SK-N-SH treated with all-trans-retinoic acid at 6 μM for 48 hours (cell line): Measurements from ENCODE around the gene XRCC3.

Source experiments
- ATAC-seq: fragments of 200-7000 bp; cut with Tn5 transposase; 3 replicates; pipeline ENCODE4 v1.9.1; 2020; ENCODE audit warnings: mild to moderate bottlenecking, moderate library complexity
- ARNTL ChIP-seq: fragments of 450-650 bp; formaldehyde crosslinking; IDR thresholded peaks from 2 replicates; pipeline ENCODE4 v1.5.0; 2020; ENCODE audit warnings: low read depth, mild to moderate bottlenecking, moderate library complexity, borderline replicate concordance
- BACH2 ChIP-seq: fragments of 250-450 bp; sonication (Bioruptor Pico); IDR thresholded peaks from 2 replicates; pipeline ENCODE4 v1.9.0; 2021; ENCODE audit warnings: mild to moderate bottlenecking, borderline replicate concordance
- CREB5 ChIP-seq: fragments of 250-450 bp; sonication (Bioruptor Pico); IDR thresholded peaks from 2 replicates; pipeline ENCODE4 v1.5.1; 2020; ENCODE audit warnings: low read depth, mild to moderate bottlenecking, moderate library complexity
- CSDC2 ChIP-seq: fragments of 250-450 bp; sonication (Bioruptor Pico); IDR thresholded peaks from 2 replicates; pipeline ENCODE4 v1.5.0; 2020; ENCODE audit warnings: mild to moderate bottlenecking, moderate library complexity
- ISL1 ChIP-seq: fragments of 250-450 bp; sonication (Bioruptor Pico); IDR thresholded peaks from 2 replicates; pipeline ENCODE4 v2.1.2; 2022; ENCODE audit warnings: mild to moderate bottlenecking, moderate library complexity
- OSR1 ChIP-seq: fragments of 250-450 bp; sonication (Bioruptor Pico); IDR thresholded peaks from 2 replicates; pipeline ENCODE4 v1.8.0; 2022; ENCODE audit warnings: moderate library complexity, mild to moderate bottlenecking, inconsistent platforms
- PPARA ChIP-seq: fragments of 250-450 bp; sonication (Bioruptor Pico); IDR thresholded peaks from 2 replicates; pipeline ENCODE4 v1.5.0; 2020; ENCODE audit warnings: mild to moderate bottlenecking, borderline replicate concordance
- RARB ChIP-seq: fragments of 250-450 bp; sonication (Bioruptor Pico); IDR thresholded peaks from 2 replicates; pipeline ENCODE4 v1.8.0; 2021; ENCODE audit warnings: mild to moderate bottlenecking, moderate library complexity
- SNAI2 ChIP-seq: fragments of 250-450 bp; sonication (Bioruptor Pico); IDR thresholded peaks from 2 replicates; pipeline ENCODE4 v1.5.0; 2020; ENCODE audit warnings: mild to moderate bottlenecking, moderate library complexity
- TCF4 ChIP-seq: fragments of 250-450 bp; sonication (Bioruptor Pico); IDR thresholded peaks from 2 replicates; pipeline ENCODE4 v1.8.0; 2021; ENCODE audit warnings: mild to moderate bottlenecking, moderate library complexity, borderline replicate concordance
- TOX ChIP-seq: fragments of 250-450 bp; sonication (Bioruptor Pico); IDR thresholded peaks from 2 replicates; pipeline ENCODE4 v1.8.0; 2021; ENCODE audit warnings: mild to moderate bottlenecking, moderate library complexity, borderline replicate concordance
- TSHZ2 ChIP-seq: fragments of 250-450 bp; sonication (Bioruptor Pico); IDR thresholded peaks from 2 replicates; pipeline ENCODE4 v1.5.0; 2020; ENCODE audit warnings: mild to moderate bottlenecking, moderate library complexity
- ZC3H10 ChIP-seq: fragments of 250-450 bp; sonication (Bioruptor Pico); IDR thresholded peaks from 2 replicates; pipeline ENCODE4 v1.5.1; 2021; ENCODE audit warnings: mild to moderate bottlenecking, moderate library complexity
- ZFP3 ChIP-seq: fragments of 250-450 bp; sonication (Bioruptor Pico); IDR thresholded peaks from 2 replicates; pipeline ENCODE4 v1.5.0; 2020; ENCODE audit warnings: mild to moderate bottlenecking, moderate library complexity
- ZFP30 ChIP-seq: fragments of 450-650 bp; formaldehyde crosslinking; IDR thresholded peaks from 2 replicates; pipeline ENCODE4 v1.5.0; 2022; ENCODE audit warnings: mild to moderate bottlenecking, moderate library complexity
- ZNF565 ChIP-seq: fragments of 450-650 bp; formaldehyde crosslinking; conservative IDR thresholded peaks from 2 replicates; pipeline ENCODE4 v1.5.0; 2020; ENCODE audit warnings: low read depth, mild to moderate bottlenecking, moderate library complexity
- ZNF70 ChIP-seq: fragments of 450-650 bp; formaldehyde crosslinking; IDR thresholded peaks from 2 replicates; pipeline ENCODE4 v1.5.0; 2020; ENCODE audit warnings: mild to moderate bottlenecking, moderate library complexity
- TF ChIP-seq, protein P1 (sequence below): fragments of 250-450 bp; sonication (Bioruptor Pico); IDR thresholded peaks from 2 replicates; pipeline ENCODE4 v1.5.1; 2021; ENCODE audit warnings: mild to moderate bottlenecking, moderate library complexity
- TF ChIP-seq, protein P2 (sequence below): fragments of 250-450 bp; sonication (Bioruptor Pico); IDR thresholded peaks from 2 replicates; pipeline ENCODE4 v1.8.0; 2020; ENCODE audit warnings: mild to moderate bottlenecking, moderate library complexity, borderline replicate concordance

XRCC3 gene

GRCh38 chr14:103732868-103733620, 17.8 kb upstream of the XRCC3 start:
- TF ChIP-seq, protein P1, sequence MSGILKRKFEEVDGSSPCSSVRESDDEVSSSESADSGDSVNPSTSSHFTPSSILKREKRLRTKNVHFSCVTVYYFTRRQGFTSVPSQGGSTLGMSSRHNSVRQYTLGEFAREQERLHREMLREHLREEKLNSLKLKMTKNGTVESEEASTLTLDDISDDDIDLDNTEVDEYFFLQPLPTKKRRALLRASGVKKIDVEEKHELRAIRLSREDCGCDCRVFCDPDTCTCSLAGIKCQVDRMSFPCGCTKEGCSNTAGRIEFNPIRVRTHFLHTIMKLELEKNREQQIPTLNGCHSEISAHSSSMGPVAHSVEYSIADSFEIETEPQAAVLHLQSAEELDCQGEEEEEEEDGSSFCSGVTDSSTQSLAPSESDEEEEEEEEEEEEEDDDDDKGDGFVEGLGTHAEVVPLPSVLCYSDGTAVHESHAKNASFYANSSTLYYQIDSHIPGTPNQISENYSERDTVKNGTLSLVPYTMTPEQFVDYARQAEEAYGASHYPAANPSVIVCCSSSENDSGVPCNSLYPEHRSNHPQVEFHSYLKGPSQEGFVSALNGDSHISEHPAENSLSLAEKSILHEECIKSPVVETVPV (CRISPR knock-in tag) = no peak
- TF ChIP-seq SNAI2 (CRISPR knock-in tag) (no peak), PPARA (CRISPR knock-in tag) (no peak)
- ATAC-seq = no peak

DNA sequence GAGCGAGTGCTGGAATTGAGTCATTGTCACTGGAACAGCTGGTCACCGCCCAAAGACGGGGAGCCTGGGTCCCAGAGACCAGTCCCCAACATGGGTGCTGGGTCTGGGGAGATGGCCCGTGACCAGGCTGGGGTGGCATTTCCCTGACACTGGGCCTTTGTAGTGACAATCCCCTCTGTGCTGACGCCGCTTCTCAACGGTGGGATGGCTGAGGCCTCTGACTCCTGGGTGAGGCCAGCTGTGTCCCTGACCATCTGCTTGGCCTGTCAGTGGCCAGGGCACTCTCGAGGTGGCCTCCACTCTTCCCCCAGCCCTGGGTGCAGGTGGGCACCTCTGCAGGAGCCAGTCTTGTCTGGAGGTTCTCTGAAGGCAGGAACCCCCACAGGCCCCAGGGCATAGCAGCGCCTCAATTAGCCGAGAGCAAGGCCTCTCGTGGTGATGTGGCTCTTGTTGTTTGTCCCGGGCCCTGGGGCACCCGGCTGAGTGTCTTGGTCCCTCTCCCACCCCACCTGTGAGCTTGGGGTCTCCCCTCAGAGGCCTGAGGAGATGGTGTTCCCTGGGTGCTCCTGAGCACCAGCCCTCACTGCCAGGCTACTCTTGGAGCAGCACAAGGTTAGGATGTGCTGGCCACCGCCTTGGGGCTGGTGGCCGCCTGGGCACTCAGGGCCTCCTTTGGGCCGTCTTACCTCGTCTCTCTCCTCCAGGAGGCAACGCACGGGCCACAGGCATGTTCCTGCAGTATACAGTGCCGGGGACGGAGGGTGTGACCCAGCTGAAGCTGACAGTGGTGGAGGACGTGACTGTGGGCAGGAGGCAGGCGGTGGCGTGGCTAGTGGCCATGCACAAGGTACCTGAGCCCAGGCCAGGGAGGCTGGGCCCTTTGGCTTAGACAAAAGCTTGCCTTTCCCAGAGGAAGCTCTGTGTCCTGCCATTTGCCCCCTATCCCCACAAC, 16.9 kb upstream of the XRCC3 start:
- ATAC-seq = no peak
- TF ChIP-seq ARNTL (CRISPR knock-in tag) = no peak
- TF ChIP-seq SNAI2 (CRISPR knock-in tag) = no peak
- TF ChIP-seq, protein P1 (CRISPR knock-in tag) = no peak
- no peak for TF ChIP-seq ZNF565 (CRISPR knock-in tag)
- no peak for TF ChIP-seq BACH2

GRCh38 chr14:103731481-103731880, 16.2 kb upstream of the XRCC3 start:
- ATAC-seq = no peak
- TF ChIP-seq CREB5 (CRISPR knock-in tag) (no peak), RARB (CRISPR knock-in tag) (no peak), TCF4 (CRISPR knock-in tag) (no peak)

DNA sequence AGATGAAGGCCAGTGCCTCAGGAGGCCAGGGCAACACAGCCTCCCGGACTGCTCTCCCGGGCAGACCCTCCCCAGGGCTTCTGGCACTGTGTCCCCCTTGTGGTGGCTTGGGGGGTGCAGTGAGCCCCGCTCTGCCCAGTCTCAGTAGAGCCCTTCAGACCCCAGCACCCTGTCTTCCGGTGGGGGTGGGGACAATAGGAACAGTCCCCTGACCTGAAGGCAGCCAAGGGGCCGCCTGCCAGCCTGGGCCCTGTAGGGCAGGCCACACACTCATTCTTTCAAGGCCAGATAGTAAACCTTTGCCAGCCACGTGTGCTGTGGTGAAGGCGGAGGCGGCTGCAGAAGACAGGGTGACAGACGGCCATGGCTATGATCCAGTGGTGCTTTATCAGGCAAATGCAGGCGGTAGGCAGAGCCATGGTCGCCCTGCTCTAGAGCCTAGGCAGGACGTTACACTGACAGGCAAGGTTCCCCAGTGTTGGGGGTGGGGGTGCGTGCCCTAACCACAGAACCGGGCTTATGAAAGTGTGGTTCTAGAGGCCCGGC, 15.3 kb upstream of the XRCC3 start:
- no peak; the same call in 2 of the 3 replicates for ATAC-seq
- no peak for TF ChIP-seq ISL1 (CRISPR knock-in tag)
- TF ChIP-seq CREB5 (CRISPR knock-in tag) = no peak
- no peak for TF ChIP-seq RARB (CRISPR knock-in tag)
- no peak for TF ChIP-seq TOX (CRISPR knock-in tag)
- no peak for TF ChIP-seq ARNTL (CRISPR knock-in tag)
- no peak for TF ChIP-seq ZFP30 (CRISPR knock-in tag)
- TF ChIP-seq TSHZ2 (CRISPR knock-in tag) = no peak
- TF ChIP-seq ZC3H10 (CRISPR knock-in tag) = no peak
- TF ChIP-seq BACH2 = no peak
- TF ChIP-seq CSDC2 = no peak
- TF ChIP-seq OSR1 (CRISPR knock-in tag) = no peak
- no peak for TF ChIP-seq ZNF70
- TF ChIP-seq, protein P1 (CRISPR knock-in tag) = no peak
- TF ChIP-seq ZFP3 (CRISPR knock-in tag) = no peak
- TF ChIP-seq, protein P2, sequence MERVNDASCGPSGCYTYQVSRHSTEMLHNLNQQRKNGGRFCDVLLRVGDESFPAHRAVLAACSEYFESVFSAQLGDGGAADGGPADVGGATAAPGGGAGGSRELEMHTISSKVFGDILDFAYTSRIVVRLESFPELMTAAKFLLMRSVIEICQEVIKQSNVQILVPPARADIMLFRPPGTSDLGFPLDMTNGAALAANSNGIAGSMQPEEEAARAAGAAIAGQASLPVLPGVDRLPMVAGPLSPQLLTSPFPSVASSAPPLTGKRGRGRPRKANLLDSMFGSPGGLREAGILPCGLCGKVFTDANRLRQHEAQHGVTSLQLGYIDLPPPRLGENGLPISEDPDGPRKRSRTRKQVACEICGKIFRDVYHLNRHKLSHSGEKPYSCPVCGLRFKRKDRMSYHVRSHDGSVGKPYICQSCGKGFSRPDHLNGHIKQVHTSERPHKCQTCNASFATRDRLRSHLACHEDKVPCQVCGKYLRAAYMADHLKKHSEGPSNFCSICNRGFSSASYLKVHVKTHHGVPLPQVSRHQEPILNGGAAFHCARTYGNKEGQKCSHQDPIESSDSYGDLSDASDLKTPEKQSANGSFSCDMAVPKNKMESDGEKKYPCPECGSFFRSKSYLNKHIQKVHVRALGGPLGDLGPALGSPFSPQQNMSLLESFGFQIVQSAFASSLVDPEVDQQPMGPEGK (CRISPR knock-in tag) = no peak
- no peak for TF ChIP-seq PPARA (CRISPR knock-in tag)
